CD14-positive monocyte (primary cell): ENCODE data around the gene NXNL2. TPM values are rescaled to one million over a fixed set of nuclear protein-coding genes. Genes with fewer than 3 reads are reported as not detected.

Source experiments
- DNase-seq, 3 donors: peaks; one replicate each; pipeline ENCODE4 v3.0.0-alpha.2; 2011 to 2022
- H2AFZ ChIP-seq: 2 replicates; pipeline ENCODE4 v1.6.0; 2012; ENCODE audit warnings: mild to moderate bottlenecking, low read depth, low read length, inconsistent platforms; ENCODE audit not compliant: insufficient read depth, poor library complexity, severe bottlenecking
- H3K27ac ChIP-seq, 2 donors: 1 replicate in 1 of 2; 2 replicates in 1 of 2; pipeline ENCODE4 v1.5.1; 2012 to 2013; ENCODE audit warnings: low read length in 2 of 2, control low read depth in 1 of 2, inconsistent platforms in 1 of 2, low read depth in 1 of 2, mild to moderate bottlenecking in 1 of 2
- H3K27me3 ChIP-seq, 2 donors: one replicate each; pipeline versions ENCODE4 v1.6.0 to v1.6.1; 2011 to 2013; ENCODE audit warnings: low read length in 2 of 2; ENCODE audit not compliant: control insufficient read depth in 2 of 2, insufficient read depth in 2 of 2
- H3K36me3 ChIP-seq, 2 donors: replicated peaks in 1 of 2; 1 replicate in 1 of 2; 2 replicates in 1 of 2; pipeline versions ENCODE4 v1.5.1 to v1.6.1; 2012 to 2013; ENCODE audit warnings: low read length in 2 of 2, control low read depth in 1 of 2, inconsistent platforms in 1 of 2, mild to moderate bottlenecking in 1 of 2; ENCODE audit not compliant: insufficient read depth in 2 of 2, control insufficient read depth in 1 of 2
- H3K4me1 ChIP-seq, 2 donors: 1 replicate in 1 of 2; 2 replicates in 1 of 2; pipeline versions ENCODE4 v1.5.1 to v1.6.1; 2012 to 2013; ENCODE audit warnings: low read length in 2 of 2, control low read depth in 1 of 2, inconsistent platforms in 1 of 2, mild to moderate bottlenecking in 1 of 2, moderate library complexity in 1 of 2; ENCODE audit not compliant: insufficient read depth in 2 of 2, control insufficient read depth in 1 of 2
- H3K4me2 ChIP-seq: replicated peaks from 2 replicates; pipeline ENCODE3; 2012; ENCODE audit warnings: low read length, moderate library complexity, mild to moderate bottlenecking; ENCODE audit not compliant: poor library complexity, severe bottlenecking; ENCODE audit errors: extremely low read depth
- H3K4me3 ChIP-seq, 3 experiments: fragments of 200-600 bp in 1 of 3; sonication (generic) in 1 of 3; replicated peaks in 1 of 3; 1 replicate in 2 of 3; 2 replicates in 1 of 3; pipeline ENCODE4 v1.5.1; 2011 to 2013; ENCODE audit warnings: low read length in 3 of 3, mild to moderate bottlenecking in 3 of 3, control low read depth in 2 of 3, low read depth in 2 of 3, inconsistent platforms in 1 of 3, moderate library complexity in 1 of 3
- H3K79me2 ChIP-seq: 2 replicates; pipeline ENCODE4 v1.6.0; 2012; ENCODE audit warnings: mild to moderate bottlenecking, control low read depth, inconsistent platforms, low read length, moderate library complexity; ENCODE audit not compliant: insufficient read depth
- H3K9ac ChIP-seq: 2 replicates; pipeline ENCODE4 v1.6.0; 2017; ENCODE audit warnings: low read length, mild to moderate bottlenecking; ENCODE audit not compliant: insufficient read depth, poor library complexity, severe bottlenecking
- H3K9me3 ChIP-seq, 2 donors: replicated peaks in 1 of 2; 1 replicate in 1 of 2; 2 replicates in 1 of 2; pipeline versions ENCODE4 v1.5.1 to v1.6.1; 2012 to 2013; ENCODE audit warnings: low read length in 2 of 2, control low read depth in 1 of 2; ENCODE audit not compliant: control insufficient read depth in 1 of 2, insufficient read depth in 1 of 2
- H4K20me1 ChIP-seq: 2 replicates; pipeline ENCODE4 v1.6.0; 2012; ENCODE audit warnings: mild to moderate bottlenecking, low read length, control low read depth, moderate library complexity; ENCODE audit not compliant: insufficient read depth
- H3K27ac Mint-ChIP-seq, 7 donors: one replicate each; pipeline ENCODE4 v1.8.0; 2020; ENCODE audit warnings: mild to moderate bottlenecking in 7 of 7, mixed read lengths in 7 of 7, moderate library complexity in 6 of 7, inconsistent platforms in 2 of 7
- H3K27me3 Mint-ChIP-seq, 3 donors: one replicate each; pipeline ENCODE4 v1.8.0; 2021 to 2022; ENCODE audit warnings: low read depth in 3 of 3, mild to moderate bottlenecking in 3 of 3, mixed read lengths in 3 of 3, moderate library complexity in 3 of 3, inconsistent platforms in 1 of 3
- H3K36me3 Mint-ChIP-seq, 2 donors: one replicate each; pipeline ENCODE4 v1.8.0; 2020; ENCODE audit warnings: mixed read lengths in 2 of 2, inconsistent platforms in 1 of 2, mild to moderate bottlenecking in 1 of 2
- H3K4me1 Mint-ChIP-seq: one replicate; pipeline ENCODE4 v1.8.0; 2020; ENCODE audit warnings: mild to moderate bottlenecking, mixed read lengths
- H3K4me3 Mint-ChIP-seq, 2 donors: one replicate each; pipeline ENCODE4 v1.8.0; 2020; ENCODE audit warnings: mild to moderate bottlenecking in 2 of 2, mixed read lengths in 2 of 2, moderate library complexity in 1 of 2
- H3K9me3 Mint-ChIP-seq, 7 donors: one replicate each; pipeline ENCODE4 v1.8.0; 2020 to 2022; ENCODE audit warnings: mixed read lengths in 7 of 7, mild to moderate bottlenecking in 6 of 7, moderate library complexity in 6 of 7, inconsistent platforms in 2 of 7
- CTCF ChIP-seq: fragments of 200-600 bp; IDR thresholded peaks from one replicate; pipeline ENCODE4 v1.8.0; 2022; ENCODE audit warnings: antibody characterized with exemption, mild to moderate bottlenecking
- WGBS: methylation state at CpG from one replicate; pipeline ENCODE4 v1.1.5; 2013; ENCODE audit warnings: missing lambda C conversion rate; ENCODE audit not compliant: insufficient coverage; 5-methylcytosine and 5-hydroxymethylcytosine counted together
- intact Hi-C, 2 donors: fragments of 100-400 bp; cut with micrococcal nuclease; formaldehyde crosslinking; loops; one replicate each; pipeline versions ENCODE4 v1.15.0 to v1.15.1; 2023
- polyA plus RNA-seq, 3 donors: library from polyadenylated mRNA; depleted of rRNA in 1 of 3; unstranded in 2 of 3; stranded (reverse) in 1 of 3; fragments of 300-500 nt in 2 of 3; fragments of >200 nt in 1 of 3; fragmentation: Illumina TruSeq in 2 of 3; gene quantifications; 1 replicate in 2 of 3; 2 replicates in 1 of 3; pipeline ENCODE4 v1.2.3, GENCODE V29; 2012 to 2021

NXNL2 gene
- polyA plus RNA-seq, 3 donors, result not detected

DNA sequence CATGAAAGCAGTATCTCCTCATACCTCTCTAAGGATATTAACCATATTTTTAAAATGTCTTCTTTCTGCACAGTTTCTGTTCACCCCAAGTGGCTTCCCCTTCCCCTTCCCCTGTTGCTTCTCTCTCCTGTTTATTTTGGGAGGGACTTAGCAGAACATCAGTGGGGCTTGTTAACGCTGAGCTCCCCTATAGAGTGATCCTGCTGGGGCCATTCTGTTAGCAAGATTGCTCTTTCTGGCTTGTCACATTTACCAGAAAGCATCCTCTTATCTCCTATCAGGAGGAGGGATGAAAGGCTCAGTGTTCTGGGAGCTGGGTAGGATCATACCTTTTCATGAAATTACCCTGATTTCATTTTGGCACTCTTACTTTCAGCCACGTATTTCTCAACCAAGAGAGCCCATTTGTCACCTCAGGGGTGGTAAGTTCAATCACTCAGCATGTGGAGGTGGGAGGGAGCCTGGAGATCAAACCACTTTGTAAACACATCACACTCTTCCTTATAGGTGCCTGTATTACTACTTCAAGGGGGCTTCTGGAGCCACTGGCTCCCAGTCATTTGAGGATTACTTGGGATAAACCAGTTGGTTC lies 16.7 kb downstream of the NXNL2 start:
- no peak overlapping the region for H3K9ac ChIP-seq
- no peak overlapping the region for H3K4me3 ChIP-seq
- H3K4me2 ChIP-seq, result no peak overlapping the region
- WGBS, result no CpG with 5 or more reads among the region's 2 CpGs
- Mint-ChIP-seq H3K27ac (no peak overlapping the region), H3K27me3 (peaks cover 3 to 7% (median 3%) of the 10 kb centered on the region in 3 donors), H3K4me1 (no peaks in the 10 kb centered on the region), H3K9me3 (peaks cover 0 to 10% (median 4%) of the 10 kb centered on the region in 7 donors), H3K36me3 (no peaks in the 10 kb centered on the region), H3K4me3 (no peak overlapping the region)
- no peaks in the 10 kb centered on the region for H4K20me1 ChIP-seq
- no peaks in the 10 kb centered on the region for H3K4me1 ChIP-seq
- peaks cover 0 to 2% of the 10 kb centered on the region in 2 donors for H3K27me3 ChIP-seq
- intact Hi-C loops, result no loop called here
- H2AFZ ChIP-seq, result no peak overlapping the region
- no peaks in the 10 kb centered on the region for H3K9me3 ChIP-seq
- H3K79me2 ChIP-seq, result no peaks in the 10 kb centered on the region
- no peak for DNase-seq
- no peaks in the 10 kb centered on the region for H3K36me3 ChIP-seq
- H3K27ac ChIP-seq, result no peak overlapping the region
- no peak for TF ChIP-seq CTCF

GRCh38 chr9:88553350-88553749 lies 18.4 kb downstream of the NXNL2 start:
- Mint-ChIP-seq H3K27ac (no peak overlapping the region), H3K4me3 (no peak overlapping the region), H3K36me3 (no peaks in the 10 kb centered on the region), H3K27me3 (peaks cover 3 to 7% (median 3%) of the 10 kb centered on the region in 3 donors), H3K4me1 (no peaks in the 10 kb centered on the region), H3K9me3 (peaks cover 0 to 10% (median 4%) of the 10 kb centered on the region in 7 donors)
- 100% methylated on average over 2 of the region's 3 CpGs for WGBS
- H3K4me3 ChIP-seq, result no peak overlapping the region
- DNase-seq, result no peak
- no peaks in the 10 kb centered on the region for H3K79me2 ChIP-seq
- peaks cover 0 to 2% of the 10 kb centered on the region in 2 donors for H3K27me3 ChIP-seq
- no peaks in the 10 kb centered on the region for H3K36me3 ChIP-seq
- H4K20me1 ChIP-seq, result no peaks in the 10 kb centered on the region
- no peaks in the 10 kb centered on the region for H3K9me3 ChIP-seq
- H3K9ac ChIP-seq, result no peak overlapping the region
- H2AFZ ChIP-seq, result no peak overlapping the region
- no peak overlapping the region for H3K27ac ChIP-seq
- H3K4me2 ChIP-seq, result no peak overlapping the region
- intact Hi-C loops, result no loop called here
- no peaks in the 10 kb centered on the region for H3K4me1 ChIP-seq
- TF ChIP-seq CTCF, result no peak
